Thyroid gland (tissue), 4 donors: Measurements from ENCODE around the gene FAM234A. TPM values are rescaled to one million over a fixed set of nuclear protein-coding genes. Genes with fewer than 3 reads are reported as not detected.

Experiments used
- DNase-seq, 2 donors: peaks; one replicate each; pipeline ENCODE4 v3.0.0-alpha.2; 2019
- H3K27ac ChIP-seq, 3 donors: fragments of 200-600 bp; sonication (generic); 1 replicate in 2 of 3; 2 replicates in 1 of 3; pipeline ENCODE4 v1.5.1; 2016 to 2019; ENCODE audit warnings: mild to moderate bottlenecking in 1 of 3, moderate library complexity in 1 of 3
- H3K27me3 ChIP-seq: fragments of 200-600 bp; sonication (generic); one replicate; pipeline ENCODE4 v1.5.1; 2019
- H3K36me3 ChIP-seq, 2 donors: fragments of 200-600 bp; sonication (generic); one replicate each; pipeline ENCODE4 v1.5.1; 2016 to 2019
- H3K4me1 ChIP-seq, 2 donors: fragments of 200-600 bp; sonication (generic); one replicate each; pipeline ENCODE4 v1.5.1; 2017 to 2019
- H3K4me3 ChIP-seq, 3 donors: fragments of 200-600 bp; sonication (generic); replicated peaks in 1 of 3; 1 replicate in 2 of 3; 2 replicates in 1 of 3; pipeline ENCODE4 v1.5.1; 2016; ENCODE audit warnings: mild to moderate bottlenecking in 1 of 3
- H3K9me3 ChIP-seq: fragments of 200-600 bp; sonication (generic); one replicate; pipeline ENCODE4 v1.5.1; 2017
- POLR2A ChIP-seq, 2 donors: fragments of 450-650 bp; IDR thresholded peaks; one replicate each; pipeline ENCODE4 v1.6.1; 2017; ENCODE audit warnings: antibody characterized with exemption in 2 of 2, mild to moderate bottlenecking in 2 of 2, moderate library complexity in 1 of 2
- WGBS, 2 donors: methylation state at CpG; one replicate each; pipeline ENCODE4 v1.1.5; 2017; 5-methylcytosine and 5-hydroxymethylcytosine counted together
- intact Hi-C: fragments of 100-400 bp; cut with DNase I; formaldehyde crosslinking; loops from one replicate; pipeline ENCODE4 v1.15.1; 2023
- total RNA-seq, 4 donors: library from RNA; depleted of rRNA; stranded (reverse); fragments of >200 nt; gene quantifications; one replicate each; pipeline ENCODE4 v1.2.3, GENCODE V29; 2016
- TF ChIP-seq, protein P1 (sequence below), 6 experiments: fragments of 200-600 bp in 3 of 6; fragments of 450-650 bp in 3 of 6; sonication (generic) in 3 of 6; IDR thresholded peaks; one replicate each; pipeline ENCODE4 v1.5.1; 2016 to 2019; ENCODE audit warnings: antibody characterized with exemption in 6 of 6, mild to moderate bottlenecking in 2 of 6, inconsistent platforms in 1 of 6, moderate library complexity in 1 of 6

The FAM234A gene
- total RNA-seq, 4 donors from 2014 or later: 35.3 to 140 (median 107) TPM

DNA sequence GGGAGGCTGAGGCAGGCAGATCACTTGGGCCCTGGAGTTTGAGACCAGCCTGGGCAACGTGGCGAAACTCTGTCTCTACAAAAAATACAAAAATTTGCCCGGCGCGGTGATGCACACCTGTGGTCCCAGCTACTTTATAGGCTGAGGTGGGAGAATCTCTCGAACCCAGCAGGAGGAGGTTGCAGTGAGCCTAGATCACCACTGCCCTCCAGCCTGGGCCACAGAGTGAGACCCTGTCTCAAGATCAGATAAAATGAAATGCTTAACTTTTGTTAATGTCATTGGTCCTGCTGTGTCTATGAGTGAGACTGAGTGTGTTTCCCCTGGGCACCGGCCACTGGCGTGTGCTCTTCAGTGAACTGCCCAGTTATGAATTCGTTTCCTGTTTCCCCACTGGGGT lies 10.5 kb downstream of the FAM234A start:
- H3K4me1 ChIP-seq: peaks cover 5 to 12% of the 10 kb centered on the region in 2 donors
- H3K9me3 ChIP-seq: no peaks in the 10 kb centered on the region
- peaks cover 0 to 6% of the 10 kb centered on the region in 2 donors for H3K36me3 ChIP-seq
- TF ChIP-seq POLR2A (IDR thresholded peaks at IDR 0.05): no peak
- TF ChIP-seq, protein P1, sequence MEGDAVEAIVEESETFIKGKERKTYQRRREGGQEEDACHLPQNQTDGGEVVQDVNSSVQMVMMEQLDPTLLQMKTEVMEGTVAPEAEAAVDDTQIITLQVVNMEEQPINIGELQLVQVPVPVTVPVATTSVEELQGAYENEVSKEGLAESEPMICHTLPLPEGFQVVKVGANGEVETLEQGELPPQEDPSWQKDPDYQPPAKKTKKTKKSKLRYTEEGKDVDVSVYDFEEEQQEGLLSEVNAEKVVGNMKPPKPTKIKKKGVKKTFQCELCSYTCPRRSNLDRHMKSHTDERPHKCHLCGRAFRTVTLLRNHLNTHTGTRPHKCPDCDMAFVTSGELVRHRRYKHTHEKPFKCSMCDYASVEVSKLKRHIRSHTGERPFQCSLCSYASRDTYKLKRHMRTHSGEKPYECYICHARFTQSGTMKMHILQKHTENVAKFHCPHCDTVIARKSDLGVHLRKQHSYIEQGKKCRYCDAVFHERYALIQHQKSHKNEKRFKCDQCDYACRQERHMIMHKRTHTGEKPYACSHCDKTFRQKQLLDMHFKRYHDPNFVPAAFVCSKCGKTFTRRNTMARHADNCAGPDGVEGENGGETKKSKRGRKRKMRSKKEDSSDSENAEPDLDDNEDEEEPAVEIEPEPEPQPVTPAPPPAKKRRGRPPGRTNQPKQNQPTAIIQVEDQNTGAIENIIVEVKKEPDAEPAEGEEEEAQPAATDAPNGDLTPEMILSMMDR (IDR thresholded peaks at IDR 0.05): no peak
- DNase-seq: no peak
- H3K27ac ChIP-seq: no peak overlapping the region
- H3K4me3 ChIP-seq: no peak overlapping the region
- no peaks in the 10 kb centered on the region for H3K27me3 ChIP-seq
- intact Hi-C loops: no loop called here
- WGBS, 2 donors: 91 to 94% methylated on average over 9 of the region's 9 CpGs

DNA sequence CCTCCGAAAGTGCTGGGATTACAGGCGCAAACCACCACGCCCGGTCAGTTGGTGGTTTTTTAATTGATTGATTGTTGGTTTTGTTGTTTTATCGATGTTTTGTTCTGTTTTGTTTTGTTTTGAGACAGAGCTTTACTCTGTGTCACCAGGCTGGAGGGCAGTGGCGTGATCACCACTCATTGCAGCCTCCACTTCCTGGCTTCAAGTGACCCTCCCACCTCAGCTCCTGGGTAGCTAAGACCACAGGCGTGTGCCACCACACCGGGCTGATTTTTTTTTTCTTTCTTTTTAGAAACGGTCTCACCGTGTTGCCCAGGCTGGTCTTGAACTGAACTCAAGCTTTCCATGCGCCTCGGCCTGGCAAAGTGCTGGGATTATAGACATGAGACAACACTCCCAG lies 12.4 kb downstream of the FAM234A start:
- Histone ChIP-seq H3K36me3 (peaks cover 7 to 13% of the 10 kb centered on the region in 2 donors), H3K27ac (no peak overlapping the region), H3K27me3 (no peaks in the 10 kb centered on the region), H3K9me3 (no peaks in the 10 kb centered on the region), H3K4me3 (no peak overlapping the region), H3K4me1 (peaks cover 0 to 2% of the 10 kb centered on the region in 2 donors)
- no peak for DNase-seq
- intact Hi-C loops: no loop called here
- no peak for TF ChIP-seq POLR2A (IDR thresholded peaks at IDR 0.05)
- TF ChIP-seq, protein P1 (IDR thresholded peaks at IDR 0.05): no peak
- 95% methylated on average over 12 of the region's 12 CpGs for WGBS, 2 donors

DNA sequence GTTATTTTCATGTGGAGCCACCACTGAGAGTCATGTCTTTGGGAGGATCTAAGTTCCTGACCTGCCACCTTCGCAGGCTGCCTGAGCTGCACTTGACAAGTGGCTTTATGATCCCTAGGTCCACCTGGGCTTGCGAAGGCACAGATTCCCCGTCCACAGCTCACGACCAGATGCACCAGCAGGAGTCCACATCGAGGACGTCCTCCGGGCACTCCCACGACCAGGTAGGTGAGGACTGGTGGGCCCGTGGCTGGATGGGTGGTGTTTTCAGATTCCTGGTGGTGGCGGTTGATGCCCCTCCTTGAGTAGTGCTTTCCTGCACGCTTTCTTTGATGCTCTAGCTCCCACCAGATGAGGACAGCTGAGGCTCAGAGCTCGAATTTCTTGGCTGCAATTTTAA lies 14.8 kb downstream of the FAM234A start:
- Histone ChIP-seq H3K4me3 (no peak overlapping the region), H3K9me3 (no peaks in the 10 kb centered on the region), H3K36me3 (peaks cover 11 to 13% of the 10 kb centered on the region in 2 donors), H3K4me1 (no peaks in the 10 kb centered on the region), H3K27me3 (no peaks in the 10 kb centered on the region), H3K27ac (no peak overlapping the region)
- 91 to 96% methylated on average over 10 to 12 of the region's 12 CpGs for WGBS, 2 donors
- DNase-seq: no peak
- no peak for TF ChIP-seq POLR2A (IDR thresholded peaks at IDR 0.05)
- TF ChIP-seq, protein P1 (IDR thresholded peaks at IDR 0.05): no peak
- intact Hi-C loops: no loop called here

DNA sequence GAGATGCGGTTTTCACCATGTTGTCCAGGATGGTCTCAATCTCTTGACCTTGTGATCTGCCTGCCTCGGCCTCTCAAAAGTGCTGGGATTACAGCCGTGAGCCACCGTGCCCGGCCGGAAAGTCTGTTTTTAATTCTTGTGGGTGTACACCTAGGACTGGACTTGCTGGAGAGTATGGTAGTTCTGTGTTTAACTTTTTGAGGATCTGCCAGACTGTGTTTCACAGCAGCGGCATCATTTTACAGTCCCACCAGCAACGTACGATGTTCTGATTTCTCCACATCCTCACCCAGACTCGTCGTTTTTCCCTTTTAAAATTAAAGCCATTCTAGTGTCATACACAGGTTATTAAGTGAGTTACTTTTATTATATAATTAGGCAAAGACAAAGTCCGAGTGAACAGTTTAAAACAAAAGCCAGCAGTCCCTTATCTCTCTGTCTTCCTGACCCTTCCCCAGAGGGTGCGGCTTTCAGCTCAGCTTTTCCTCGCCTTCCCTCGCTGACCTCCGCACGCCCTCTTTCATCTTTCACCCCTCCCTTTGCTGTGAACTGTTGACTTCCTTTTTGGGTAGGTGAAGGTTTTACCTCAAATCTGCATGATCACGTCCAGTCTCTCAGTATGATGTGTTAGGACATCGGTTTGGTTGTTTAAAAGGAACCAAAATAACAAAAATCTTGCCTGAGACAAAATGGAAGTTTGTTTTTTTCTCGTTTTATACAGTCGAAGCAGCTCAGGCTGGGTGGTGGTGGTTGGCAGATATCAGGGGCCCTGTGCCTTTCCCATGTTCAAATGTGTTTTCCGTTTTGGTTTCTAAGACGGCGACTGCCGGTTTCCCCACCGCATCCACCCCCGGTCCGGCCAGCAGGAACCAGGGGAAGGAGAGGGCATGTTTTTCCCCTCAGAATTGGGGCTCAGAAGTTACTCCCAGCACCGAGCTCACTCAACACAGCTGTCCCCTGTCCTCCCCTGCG lies 18.0 kb downstream of the FAM234A start:
- Histone ChIP-seq H3K36me3 (peaks cover 13 to 24% of the 10 kb centered on the region in 2 donors), H3K4me3 (no peak overlapping the region), H3K27ac (no peak overlapping the region), H3K27me3 (no peaks in the 10 kb centered on the region), H3K9me3 (no peaks in the 10 kb centered on the region), H3K4me1 (no peaks in the 10 kb centered on the region)
- 77 to 78% methylated on average over 30 of the region's 30 CpGs for WGBS, 2 donors
- intact Hi-C loops: no loop called here
- no peak for TF ChIP-seq POLR2A (IDR thresholded peaks at IDR 0.05)
- TF ChIP-seq, protein P1 (IDR thresholded peaks at IDR 0.05): no peak
- no peak for DNase-seq

DNA sequence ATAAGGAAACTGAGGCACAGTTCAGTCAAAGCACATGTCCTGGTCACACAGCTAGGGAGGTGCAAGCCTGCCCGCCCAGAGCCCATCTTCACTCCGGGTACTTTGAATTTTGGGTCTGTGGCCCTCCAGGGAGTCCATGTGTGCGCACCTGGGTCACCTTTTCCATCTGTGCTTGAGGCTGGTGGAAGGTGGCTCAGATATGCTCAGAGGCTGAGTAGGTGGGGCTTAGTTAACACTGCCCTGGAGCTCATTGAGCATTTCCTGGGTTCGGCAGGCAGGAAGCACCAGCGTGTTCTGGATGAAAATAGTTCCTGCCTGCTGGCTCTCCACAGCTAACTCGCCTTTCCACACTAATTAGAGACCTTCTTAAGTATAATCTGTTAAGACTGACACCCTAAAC lies 19.2 kb downstream of the FAM234A start:
- Histone ChIP-seq H3K4me1 (no peaks in the 10 kb centered on the region), H3K36me3 (peaks cover 13 to 24% of the 10 kb centered on the region in 2 donors), H3K9me3 (no peaks in the 10 kb centered on the region), H3K27me3 (no peaks in the 10 kb centered on the region), H3K4me3 (no peak overlapping the region), H3K27ac (no peak overlapping the region)
- TF ChIP-seq, protein P1 (IDR thresholded peaks at IDR 0.05): no peak
- TF ChIP-seq POLR2A (IDR thresholded peaks at IDR 0.05): no peak
- 88 to 94% methylated on average over 5 to 6 of the region's 6 CpGs for WGBS, 2 donors
- no peak for DNase-seq
- intact Hi-C loops: no loop called here
